ENCODE measurements around the gene MED1. TPM values are rescaled to one million over a fixed set of nuclear protein-coding genes. Genes with fewer than 3 reads are reported as not detected.
A peak's percentile ranks its signal among the peaks of the same experiment; 100 is the strongest.

Gene MED1
- total RNA-seq, 1 donor from 2014 or later: 44.4 TPM

GRCh38 chr17:39406951-39407350, 44.1 kb downstream of the MED1 start:
- Mint-ChIP-seq H3K4me3 (no peak overlapping the region), H3K27ac (no peak overlapping the region), H3K9me3 (no peaks in the 10 kb centered on the region), H3K36me3 (peaks cover 34% of the 10 kb centered on the region), H3K4me1 (peaks cover 2% of the 10 kb centered on the region), H3K27me3 (ENCODE audit: low read depth) (no peaks in the 10 kb centered on the region)
- no peak for DNase-seq (ENCODE audit: low spot score in 2 of 2, unreplicated experiment in 2 of 2)
- no peak for TF ChIP-seq CTCF (IDR thresholded peaks at IDR 0.05; ENCODE audit: unreplicated experiment)

- no peaks in the 10 kb centered on the region for H3K27me3 Mint-ChIP-seq (ENCODE audit: low read depth)
- no peak overlapping the region for H3K4me3 Mint-ChIP-seq
- TF ChIP-seq CTCF (IDR thresholded peaks at IDR 0.05; ENCODE audit: unreplicated experiment): no peak
- peaks cover 27% of the 10 kb centered on the region for H3K36me3 Mint-ChIP-seq
- no peak for DNase-seq (ENCODE audit: low spot score in 2 of 2, unreplicated experiment in 2 of 2)
- peaks cover 5% of the 10 kb centered on the region for H3K4me1 Mint-ChIP-seq
- no peak overlapping the region for H3K27ac Mint-ChIP-seq
- no peaks in the 10 kb centered on the region for H3K9me3 Mint-ChIP-seq
Observed at GRCh38 chr17:39405436-39405835, 45.6 kb downstream of the MED1 start.

- Mint-ChIP-seq H3K4me3 (no peak overlapping the region), H3K4me1 (peaks cover 12% of the 10 kb centered on the region), H3K36me3 (peaks cover 21% of the 10 kb centered on the region), H3K27me3 (ENCODE audit: low read depth) (no peaks in the 10 kb centered on the region), H3K9me3 (no peaks in the 10 kb centered on the region), H3K27ac (no peak overlapping the region)
- TF ChIP-seq CTCF (IDR thresholded peaks at IDR 0.05; ENCODE audit: unreplicated experiment): no peak
- peak in 1 of 2 experiments; percentile 30 for DNase-seq (ENCODE audit: low spot score in 2 of 2, unreplicated experiment in 2 of 2)
Observed at GRCh38 chr17:39404542-39405378, 46.3 kb downstream of the MED1 start.

GRCh38 chr17:39402890-39403605, 48.0 kb downstream of the MED1 start:
- peaks cover 6% of the 10 kb centered on the region for H3K36me3 Mint-ChIP-seq
- DNase-seq (ENCODE audit: low spot score in 2 of 2, unreplicated experiment in 2 of 2): peak in 1 of 2 experiments; percentile 36
- H3K4me1 Mint-ChIP-seq: peaks cover 17% of the 10 kb centered on the region
- peak overlapping the region; percentile 92 for H3K4me3 Mint-ChIP-seq
- no peaks in the 10 kb centered on the region for H3K27me3 Mint-ChIP-seq (ENCODE audit: low read depth)
- TF ChIP-seq CTCF (IDR thresholded peaks at IDR 0.05; ENCODE audit: unreplicated experiment): no peak
- H3K9me3 Mint-ChIP-seq: no peaks in the 10 kb centered on the region
- H3K27ac Mint-ChIP-seq: no peak overlapping the region

GRCh38 chr17:39402244-39402889, 48.7 kb downstream of the MED1 start:
- H3K27me3 Mint-ChIP-seq (ENCODE audit: low read depth): no peaks in the 10 kb centered on the region
- H3K36me3 Mint-ChIP-seq: peaks cover 2% of the 10 kb centered on the region
- no peak for TF ChIP-seq CTCF (IDR thresholded peaks at IDR 0.05; ENCODE audit: unreplicated experiment)
- no peaks in the 10 kb centered on the region for H3K9me3 Mint-ChIP-seq
- peak; percentile 86 to 90 for DNase-seq (ENCODE audit: low spot score in 2 of 2, unreplicated experiment in 2 of 2)
- peaks cover 17% of the 10 kb centered on the region for H3K4me1 Mint-ChIP-seq
- peak overlapping the region; percentile 95 for H3K27ac Mint-ChIP-seq
- H3K4me3 Mint-ChIP-seq: peak overlapping the region; percentile 92

Data from mesothelial cell of epicardium (in vitro differentiated cells).